SK-N-MC (cell line): ENCODE data around the gene FARS2.

Experiments
- EZH2 ChIP-seq: fragments of 200-600 bp; sonication (generic); IDR thresholded peaks from one replicate; pipeline ENCODE4 v1.6.1; 2017; ENCODE audit warnings: antibody characterized with exemption
- POLR2AphosphoS5 ChIP-seq: IDR thresholded peaks from 2 replicates; pipeline ENCODE4 v1.6.1; 2012; ENCODE audit warnings: mild to moderate bottlenecking, low read depth, low read length, borderline replicate concordance

- no peak for TF ChIP-seq POLR2AphosphoS5
- TF ChIP-seq EZH2: no peak
Observed at GRCh38 chr6:5389086-5389745, 127.9 kb downstream of the FARS2 start.
